MM.1S (cell line): ENCODE data around the gene SHMT1.
"Not testable (repeated sequence)": the region's sequence is repeated elsewhere in the genome, so short reads cannot be mapped to it uniquely, and the experiment has no call there.

Source experiments
- EZH2 ChIP-seq: fragments of 300-600 bp; sonication (generic); optimal IDR thresholded peaks from 2 replicates; pipeline ENCODE3; 2017; ENCODE audit warnings: low read depth, mild to moderate bottlenecking, antibody characterized with exemption, low read length, mixed read lengths
- TF ChIP-seq, protein P1 (sequence below): fragments of 300-600 bp; sonication (generic); IDR thresholded peaks from 2 replicates; pipeline ENCODE4 v1.5.1; 2016; ENCODE audit warnings: antibody characterized with exemption, low read length, mixed read lengths

DNA sequence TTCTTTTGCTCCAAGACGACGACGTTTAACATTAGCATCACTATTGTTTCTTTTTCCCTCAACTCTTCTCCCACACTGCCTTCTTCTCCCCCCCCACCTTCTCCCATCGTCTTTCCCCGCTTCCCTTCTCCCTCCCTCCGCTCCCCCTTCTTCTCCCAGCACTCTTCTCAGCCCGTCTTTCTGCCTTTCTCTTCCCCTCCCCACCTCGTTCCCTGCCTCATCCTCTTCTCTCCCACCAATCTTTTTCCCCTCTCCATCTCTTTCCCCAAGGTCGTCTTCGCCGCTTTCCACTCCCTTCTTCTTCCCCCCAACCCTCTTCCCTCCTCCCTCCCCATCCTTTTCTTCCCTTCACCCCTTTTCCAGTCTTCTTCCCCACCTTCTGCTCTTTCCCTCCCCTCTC is 47.4 kb upstream of the SHMT1 start:
- TF ChIP-seq, protein P1, sequence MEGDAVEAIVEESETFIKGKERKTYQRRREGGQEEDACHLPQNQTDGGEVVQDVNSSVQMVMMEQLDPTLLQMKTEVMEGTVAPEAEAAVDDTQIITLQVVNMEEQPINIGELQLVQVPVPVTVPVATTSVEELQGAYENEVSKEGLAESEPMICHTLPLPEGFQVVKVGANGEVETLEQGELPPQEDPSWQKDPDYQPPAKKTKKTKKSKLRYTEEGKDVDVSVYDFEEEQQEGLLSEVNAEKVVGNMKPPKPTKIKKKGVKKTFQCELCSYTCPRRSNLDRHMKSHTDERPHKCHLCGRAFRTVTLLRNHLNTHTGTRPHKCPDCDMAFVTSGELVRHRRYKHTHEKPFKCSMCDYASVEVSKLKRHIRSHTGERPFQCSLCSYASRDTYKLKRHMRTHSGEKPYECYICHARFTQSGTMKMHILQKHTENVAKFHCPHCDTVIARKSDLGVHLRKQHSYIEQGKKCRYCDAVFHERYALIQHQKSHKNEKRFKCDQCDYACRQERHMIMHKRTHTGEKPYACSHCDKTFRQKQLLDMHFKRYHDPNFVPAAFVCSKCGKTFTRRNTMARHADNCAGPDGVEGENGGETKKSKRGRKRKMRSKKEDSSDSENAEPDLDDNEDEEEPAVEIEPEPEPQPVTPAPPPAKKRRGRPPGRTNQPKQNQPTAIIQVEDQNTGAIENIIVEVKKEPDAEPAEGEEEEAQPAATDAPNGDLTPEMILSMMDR, result not testable (repeated sequence)
- not testable (repeated sequence) for TF ChIP-seq EZH2
